ENCODE measurements around the gene BTBD1.

The BTBD1 gene

DNA sequence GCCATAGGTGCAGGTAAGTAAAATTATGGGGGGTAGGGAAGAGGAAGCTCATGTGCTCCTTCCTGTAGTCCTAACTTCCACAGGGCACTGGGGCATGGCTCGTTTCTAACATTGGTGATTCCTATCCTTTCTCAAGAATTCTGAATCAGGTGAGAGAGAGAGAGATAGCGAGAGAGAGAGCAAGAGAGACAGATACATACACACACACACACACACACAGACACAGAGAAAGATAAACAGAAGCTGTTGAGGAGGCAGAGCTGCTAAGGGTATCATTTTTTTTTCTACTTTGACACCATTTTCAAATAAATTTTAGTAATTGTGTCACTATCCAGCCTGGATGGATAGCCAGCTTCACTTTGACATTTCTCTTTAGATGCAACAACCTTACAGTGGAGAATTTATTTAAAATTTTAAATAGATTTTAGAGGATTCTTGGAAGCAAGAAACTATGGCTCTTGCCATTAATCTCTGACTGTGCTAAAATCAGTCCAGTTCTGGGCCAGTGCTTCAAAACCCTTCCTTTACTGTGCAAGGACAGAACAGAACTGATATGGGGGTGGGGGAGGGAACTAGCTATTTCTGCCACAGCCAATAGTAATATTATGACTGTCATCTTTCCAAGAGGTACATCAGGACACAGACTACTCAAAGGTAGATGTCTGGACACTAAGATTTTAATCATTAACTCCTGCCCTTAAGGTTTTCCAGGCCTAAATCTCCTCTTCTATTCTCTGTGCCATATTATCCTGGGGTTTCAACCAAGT lies 95.7 kb downstream of the BTBD1 start:
- in situ Hi-C loops (cut with HindIII; ENCODE audit: low sequenced_read_pairs) = no loop called here
- no peak overlapping the region for H3K4me3 ChIP-seq (ENCODE audit: low read depth, low read length)
- TF ChIP-seq, protein P1, sequence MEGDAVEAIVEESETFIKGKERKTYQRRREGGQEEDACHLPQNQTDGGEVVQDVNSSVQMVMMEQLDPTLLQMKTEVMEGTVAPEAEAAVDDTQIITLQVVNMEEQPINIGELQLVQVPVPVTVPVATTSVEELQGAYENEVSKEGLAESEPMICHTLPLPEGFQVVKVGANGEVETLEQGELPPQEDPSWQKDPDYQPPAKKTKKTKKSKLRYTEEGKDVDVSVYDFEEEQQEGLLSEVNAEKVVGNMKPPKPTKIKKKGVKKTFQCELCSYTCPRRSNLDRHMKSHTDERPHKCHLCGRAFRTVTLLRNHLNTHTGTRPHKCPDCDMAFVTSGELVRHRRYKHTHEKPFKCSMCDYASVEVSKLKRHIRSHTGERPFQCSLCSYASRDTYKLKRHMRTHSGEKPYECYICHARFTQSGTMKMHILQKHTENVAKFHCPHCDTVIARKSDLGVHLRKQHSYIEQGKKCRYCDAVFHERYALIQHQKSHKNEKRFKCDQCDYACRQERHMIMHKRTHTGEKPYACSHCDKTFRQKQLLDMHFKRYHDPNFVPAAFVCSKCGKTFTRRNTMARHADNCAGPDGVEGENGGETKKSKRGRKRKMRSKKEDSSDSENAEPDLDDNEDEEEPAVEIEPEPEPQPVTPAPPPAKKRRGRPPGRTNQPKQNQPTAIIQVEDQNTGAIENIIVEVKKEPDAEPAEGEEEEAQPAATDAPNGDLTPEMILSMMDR (IDR thresholded peaks at IDR 0.05; ENCODE audit: low read depth, low read length) = no peak
- DNase-seq (ENCODE audit: low read depth, low spot score) = no peak

DNA sequence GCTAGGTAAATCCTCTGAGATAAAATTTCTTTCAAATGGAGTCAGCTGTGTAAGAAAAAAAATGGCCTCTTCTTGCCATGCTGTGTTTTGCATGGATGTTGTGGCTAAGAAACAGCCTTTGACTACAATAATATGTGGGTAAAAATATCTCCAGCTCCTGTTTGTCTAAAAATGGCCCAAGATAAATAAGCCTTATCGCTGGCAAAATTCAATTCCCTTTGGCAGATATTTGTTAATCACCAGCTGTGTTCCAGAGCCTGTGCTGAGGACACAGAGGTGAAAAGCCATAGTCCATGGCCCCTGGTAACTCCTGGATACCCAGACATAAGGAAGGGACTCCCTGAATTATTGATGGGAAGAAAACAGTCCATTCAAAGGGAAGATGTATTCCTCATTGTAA lies 96.4 kb downstream of the BTBD1 start:
- in situ Hi-C loops (cut with HindIII; ENCODE audit: low sequenced_read_pairs) = no loop called here
- TF ChIP-seq, protein P1 (IDR thresholded peaks at IDR 0.05; ENCODE audit: low read depth, low read length) = no peak
- no peak overlapping the region for H3K4me3 ChIP-seq (ENCODE audit: low read depth, low read length)
- no peak for DNase-seq (ENCODE audit: low read depth, low spot score)

DNA sequence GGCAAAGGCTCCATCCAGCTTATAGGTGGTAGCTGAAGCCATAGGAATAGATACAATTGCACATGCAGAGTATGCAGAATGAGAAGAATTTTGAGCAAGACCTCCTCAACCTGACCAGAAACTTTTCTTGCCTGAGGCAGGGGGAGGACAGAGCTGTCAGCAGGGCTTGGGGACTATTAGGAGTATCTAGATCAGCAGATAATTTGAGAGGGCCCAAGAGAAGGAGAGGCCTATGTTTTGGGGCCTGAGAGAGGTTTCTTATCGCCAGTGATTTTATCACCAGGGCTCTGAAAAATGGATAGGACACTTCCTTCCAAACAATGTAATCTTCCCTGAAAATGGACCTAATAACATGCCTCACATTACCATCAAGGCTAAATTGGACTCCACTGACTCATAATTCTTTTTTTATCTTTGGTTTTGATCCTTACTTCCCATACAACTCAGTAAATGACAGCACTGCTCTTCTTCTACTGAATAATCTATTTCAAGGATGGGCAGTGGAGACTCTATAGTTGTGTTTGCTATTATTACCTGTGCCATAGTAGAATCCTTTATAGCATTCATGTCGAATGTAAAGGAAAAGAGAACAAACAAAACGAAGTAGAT lies 96.9 kb downstream of the BTBD1 start:
- TF ChIP-seq, protein P1 (IDR thresholded peaks at IDR 0.05; ENCODE audit: low read depth, low read length) = no peak
- H3K4me3 ChIP-seq (ENCODE audit: low read depth, low read length) = no peak overlapping the region
- in situ Hi-C loops (cut with HindIII; ENCODE audit: low sequenced_read_pairs) = no loop called here
- DNase-seq (ENCODE audit: low read depth, low spot score) = no peak

DNA sequence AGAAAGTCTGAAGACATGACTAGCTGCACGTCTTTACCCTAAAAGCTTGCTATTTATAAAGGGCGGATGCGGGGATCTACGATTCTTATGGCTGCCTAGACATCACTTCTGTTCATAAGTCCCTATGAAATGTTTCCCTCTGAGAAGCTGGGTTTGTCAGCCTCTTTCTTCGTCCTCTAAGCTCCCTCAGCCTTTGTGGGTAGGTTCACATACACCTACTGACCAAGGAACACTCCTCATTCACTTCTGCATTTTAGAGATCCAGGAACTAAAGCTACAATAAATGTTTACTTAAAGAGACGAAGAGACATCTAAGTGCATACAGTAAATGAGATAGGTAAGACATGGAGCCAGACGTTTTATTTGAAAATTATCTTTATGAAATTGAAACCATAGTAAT lies 97.7 kb downstream of the BTBD1 start:
- in situ Hi-C loops (cut with HindIII; ENCODE audit: low sequenced_read_pairs) = no loop called here
- no peak for DNase-seq (ENCODE audit: low read depth, low spot score)
- TF ChIP-seq, protein P1 (IDR thresholded peaks at IDR 0.05; ENCODE audit: low read depth, low read length) = no peak
- no peak overlapping the region for H3K4me3 ChIP-seq (ENCODE audit: low read depth, low read length)

DNA sequence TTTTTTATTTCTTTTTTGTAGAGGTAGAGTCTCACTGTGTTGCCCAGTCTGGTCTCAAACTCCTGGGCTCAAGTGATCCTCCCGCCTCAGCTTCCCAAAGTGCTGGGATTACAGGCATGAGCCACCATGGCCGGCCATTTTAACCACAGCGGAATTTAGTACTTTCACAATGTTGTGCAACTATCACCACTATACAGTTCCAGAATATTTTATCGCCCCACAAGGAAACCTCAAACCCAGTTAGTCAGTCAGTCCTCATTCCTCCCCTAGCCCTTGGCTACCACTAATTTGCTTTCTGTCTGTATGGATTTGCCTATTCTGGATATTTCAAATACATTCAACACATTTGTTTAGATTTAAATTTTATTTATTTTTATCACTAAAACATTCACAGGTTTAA lies 99.0 kb downstream of the BTBD1 start:
- in situ Hi-C loops (cut with HindIII; ENCODE audit: low sequenced_read_pairs) = no loop called here
- TF ChIP-seq, protein P1 (IDR thresholded peaks at IDR 0.05; ENCODE audit: low read depth, low read length) = no peak
- no peak overlapping the region for H3K4me3 ChIP-seq (ENCODE audit: low read depth, low read length)
- DNase-seq (ENCODE audit: low read depth, low spot score) = peak; percentile 50

DNA sequence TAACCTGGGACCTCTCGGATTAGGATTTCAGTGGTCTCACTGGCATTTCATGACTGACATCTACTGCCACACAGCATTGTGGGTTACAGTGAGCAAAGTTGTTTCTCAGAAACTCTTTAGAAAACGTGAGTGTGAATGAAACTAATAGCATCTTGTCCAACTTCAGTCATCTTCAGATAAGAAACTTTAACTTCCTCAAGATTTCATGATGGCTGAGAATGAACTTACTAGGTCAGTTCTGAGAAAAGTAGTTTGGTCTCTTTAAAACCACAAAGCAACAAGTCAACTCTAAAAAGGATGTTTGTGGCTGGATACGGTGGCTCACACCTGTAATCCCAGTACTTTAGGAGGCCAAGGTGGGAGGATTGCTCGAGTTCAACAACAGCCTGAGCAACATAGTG lies 100.4 kb downstream of the BTBD1 start:
- DNase-seq (ENCODE audit: low read depth, low spot score) = no peak
- H3K4me3 ChIP-seq (ENCODE audit: low read depth, low read length) = no peak overlapping the region
- in situ Hi-C loops (cut with HindIII; ENCODE audit: low sequenced_read_pairs) = no loop called here
- TF ChIP-seq, protein P1 (IDR thresholded peaks at IDR 0.05; ENCODE audit: low read depth, low read length) = no peak

Data from astrocyte of the spinal cord (primary cell).